MCF 10A (cell line): ENCODE measurements around the gene STIM1. TPM values are rescaled to one million over a fixed set of nuclear protein-coding genes. Genes with fewer than 3 reads are reported as not detected.

ENCODE experiments used
- BruUV-seq: library from RNA; stranded (reverse); fragments of 400-500 nt; replicated peaks from 2 replicates; lab custom pipeline; 2021; lab: Mats Ljungman, UMichigan
- CTCF ChIA-PET: fragments of 300-600 bp; sonication (Branson Sonifier 250); formaldehyde crosslinking; extraction: SDS; loops from one replicate; lab custom pipeline; 2021; ENCODE audit warnings: antibody characterized with exemption, inconsistent platforms; lab: Yijun Ruan, JAX
- POLR2A ChIA-PET: fragments of 300-600, 350-650 bp; sonication (Branson Sonifier 250); formaldehyde crosslinking; extraction: SDS; loops from one replicate; lab custom pipeline; 2020; ENCODE audit warnings: antibody characterized with exemption, inconsistent platforms; lab: Yijun Ruan, JAX
- DNase-seq: peaks from one replicate; pipeline ENCODE4 v3.0.0-alpha.2; 2018; ENCODE audit not compliant: unreplicated experiment
- H3K27ac Mint-ChIP-seq: one replicate; pipeline ENCODE4 v1.8.0; 2022; ENCODE audit warnings: mild to moderate bottlenecking, low read depth, mixed read lengths; ENCODE audit not compliant: unreplicated experiment
- H3K27me3 Mint-ChIP-seq: one replicate; pipeline ENCODE4 v1.8.0; 2022; ENCODE audit warnings: mixed read lengths; ENCODE audit not compliant: insufficient read depth, unreplicated experiment
- H3K36me3 Mint-ChIP-seq: one replicate; pipeline ENCODE4 v1.8.0; 2022; ENCODE audit warnings: mild to moderate bottlenecking, moderate library complexity, mixed read lengths; ENCODE audit not compliant: insufficient read depth, unreplicated experiment
- H3K4me1 Mint-ChIP-seq: one replicate; pipeline ENCODE4 v1.8.0; 2022; ENCODE audit warnings: mixed read lengths; ENCODE audit not compliant: insufficient read depth, unreplicated experiment
- H3K4me3 Mint-ChIP-seq: one replicate; pipeline ENCODE4 v1.8.0; 2022; ENCODE audit warnings: mild to moderate bottlenecking, moderate library complexity, mixed read lengths; ENCODE audit not compliant: unreplicated experiment
- H3K9me3 Mint-ChIP-seq: one replicate; pipeline ENCODE4 v1.8.0; 2022; ENCODE audit warnings: mixed read lengths; ENCODE audit not compliant: unreplicated experiment
- intact Hi-C: fragments of 100-400 bp; cut with micrococcal nuclease; formaldehyde crosslinking; loops from 2 replicates; pipeline ENCODE4 v1.14.1; 2022
- total RNA-seq: library from RNA; stranded (reverse); gene quantifications from 2 replicates; pipeline ENCODE4 v1.2.3, GENCODE V29; 2022
- TF ChIP-seq, protein P1 (sequence below): fragments of 200-600 bp; IDR thresholded peaks from one replicate; pipeline ENCODE4 v1.8.0; 2022; ENCODE audit warnings: antibody characterized with exemption, mild to moderate bottlenecking; ENCODE audit not compliant: unreplicated experiment

The STIM1 gene
- total RNA-seq, 1 experiment from 2014 or later, result 41.2 TPM

- Mint-ChIP-seq H3K36me3 (no peaks in the 10 kb centered on the region), H3K27me3 (no peaks in the 10 kb centered on the region), H3K27ac (no peak overlapping the region), H3K9me3 (no peaks in the 10 kb centered on the region), H3K4me1 (peaks cover 15% of the 10 kb centered on the region), H3K4me3 (no peak overlapping the region)
- intact Hi-C loops, result no loop called here
- no peak for DNase-seq
- CTCF ChIA-PET, result interaction anchor here (0.8 to 6.9 kb wide), 4 partner anchors 11 to 205 kb away, joined by 3 to 45 read pairs (median 10); partner anchors contain the start of gene STIM1
- no TSS peak for BruUV-seq
- POLR2A ChIA-PET, result interaction anchor here (0.6 to 0.7 kb wide), 2 partner anchors 29 to 151 kb away, joined by 3 read pairs; no protein-coding TSS in a partner anchor
- TF ChIP-seq, protein P1, sequence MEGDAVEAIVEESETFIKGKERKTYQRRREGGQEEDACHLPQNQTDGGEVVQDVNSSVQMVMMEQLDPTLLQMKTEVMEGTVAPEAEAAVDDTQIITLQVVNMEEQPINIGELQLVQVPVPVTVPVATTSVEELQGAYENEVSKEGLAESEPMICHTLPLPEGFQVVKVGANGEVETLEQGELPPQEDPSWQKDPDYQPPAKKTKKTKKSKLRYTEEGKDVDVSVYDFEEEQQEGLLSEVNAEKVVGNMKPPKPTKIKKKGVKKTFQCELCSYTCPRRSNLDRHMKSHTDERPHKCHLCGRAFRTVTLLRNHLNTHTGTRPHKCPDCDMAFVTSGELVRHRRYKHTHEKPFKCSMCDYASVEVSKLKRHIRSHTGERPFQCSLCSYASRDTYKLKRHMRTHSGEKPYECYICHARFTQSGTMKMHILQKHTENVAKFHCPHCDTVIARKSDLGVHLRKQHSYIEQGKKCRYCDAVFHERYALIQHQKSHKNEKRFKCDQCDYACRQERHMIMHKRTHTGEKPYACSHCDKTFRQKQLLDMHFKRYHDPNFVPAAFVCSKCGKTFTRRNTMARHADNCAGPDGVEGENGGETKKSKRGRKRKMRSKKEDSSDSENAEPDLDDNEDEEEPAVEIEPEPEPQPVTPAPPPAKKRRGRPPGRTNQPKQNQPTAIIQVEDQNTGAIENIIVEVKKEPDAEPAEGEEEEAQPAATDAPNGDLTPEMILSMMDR, result no peak
Observed at GRCh38 chr11:3867209-3868091, 12.0 kb downstream of the STIM1 start.

DNA sequence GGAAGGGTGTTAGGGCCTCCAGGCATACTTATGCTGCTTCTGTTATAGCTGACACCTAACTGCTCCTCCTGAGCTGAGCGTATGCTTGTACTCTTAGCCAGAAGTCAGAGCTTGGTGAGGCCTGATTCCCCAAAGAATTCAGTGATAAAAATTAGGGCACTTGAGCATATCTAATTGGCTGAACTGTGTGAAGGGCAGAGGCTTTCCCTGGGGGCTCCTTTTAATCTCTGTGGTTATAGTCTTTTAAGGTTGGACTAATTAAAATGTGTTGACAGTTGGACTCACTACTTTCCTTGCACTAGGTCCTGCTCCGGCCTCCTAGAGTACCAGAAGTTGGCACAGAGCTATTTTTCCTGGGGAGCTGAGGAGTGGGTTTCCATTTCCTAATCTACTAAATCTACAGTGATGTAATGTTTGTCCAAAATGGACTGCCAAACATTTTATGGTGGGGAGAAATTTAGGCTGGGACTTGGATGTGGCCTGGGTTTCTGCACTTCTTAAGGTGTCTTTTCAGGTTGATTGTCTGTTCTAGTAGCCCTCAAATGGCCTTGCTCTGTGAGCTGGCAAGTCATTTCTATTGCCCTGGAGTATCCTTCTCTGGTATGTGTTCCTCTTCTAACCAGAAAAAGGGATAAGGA, 18.4 kb downstream of the STIM1 start:
- POLR2A ChIA-PET, result no interaction called here
- CTCF ChIA-PET, result interaction anchor here (0.8 to 6.9 kb wide), 3 partner anchors 19 to 200 kb away, joined by 3 to 45 read pairs (median 3); partner anchors contain the start of gene STIM1
- DNase-seq, result no peak
- Mint-ChIP-seq H3K9me3 (no peaks in the 10 kb centered on the region), H3K4me3 (no peak overlapping the region), H3K36me3 (no peaks in the 10 kb centered on the region), H3K27ac (no peak overlapping the region), H3K4me1 (peaks cover 14% of the 10 kb centered on the region), H3K27me3 (no peaks in the 10 kb centered on the region)
- intact Hi-C loops, result no loop called here
- TF ChIP-seq, protein P1, result no peak
- BruUV-seq, result no TSS peak

DNA sequence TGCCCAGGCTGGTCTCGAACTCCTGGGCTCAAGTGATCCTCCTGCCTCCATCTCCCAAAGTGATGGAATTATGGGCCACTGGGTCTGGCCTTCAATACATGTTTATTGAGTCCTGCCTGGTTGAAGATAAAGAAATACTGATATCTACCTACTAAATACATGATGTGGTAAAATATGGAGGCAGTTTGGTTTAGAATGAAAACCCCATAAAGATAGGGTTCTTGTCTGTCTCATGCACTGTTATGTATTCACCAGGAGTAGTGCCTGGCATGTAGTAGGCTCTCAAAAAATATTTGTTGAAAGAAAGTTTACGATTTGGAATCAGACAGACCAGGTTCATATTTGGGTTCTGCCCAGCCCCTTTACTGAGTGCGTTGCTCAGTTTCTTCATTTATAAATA, 21.1 kb downstream of the STIM1 start:
- no peaks in the 10 kb centered on the region for H3K9me3 Mint-ChIP-seq
- BruUV-seq, result no TSS peak
- intact Hi-C loops, result no loop called here
- ChIA-PET CTCF (interaction anchor here (1.3 to 2.7 kb wide), 3 partner anchors 22 to 27 kb away, joined by 4 to 11 read pairs (median 7); partner anchors contain the start of gene STIM1), POLR2A (no interaction called here)
- no peak for DNase-seq
- H3K27me3 Mint-ChIP-seq, result no peaks in the 10 kb centered on the region
- no peaks in the 10 kb centered on the region for H3K36me3 Mint-ChIP-seq
- H3K4me3 Mint-ChIP-seq, result no peak overlapping the region
- H3K27ac Mint-ChIP-seq, result no peak overlapping the region
- H3K4me1 Mint-ChIP-seq, result peaks cover 26% of the 10 kb centered on the region
- TF ChIP-seq, protein P1, result no peak
